ENCODE data around the gene CCNF. TPM values are rescaled to one million over a fixed set of nuclear protein-coding genes. Genes with fewer than 3 reads are reported as not detected.

CCNF gene
- polyA plus RNA-seq, 3 donors = 0.34 to 0.97 (median 0.68) TPM

GRCh38 chr16:2480948-2481347 lies 51.7 kb downstream of the CCNF start:
- H3K9ac ChIP-seq (ENCODE audit: insufficient read depth, low read length, poor library complexity, severe bottlenecking) = no peak overlapping the region
- Mint-ChIP-seq H3K27ac (peak overlapping the region in 1 of 7 donors; percentile 50), H3K4me3 (no peak overlapping the region), H3K27me3 (ENCODE audit: low read depth in 3 of 3) (peaks cover 0 to 2% (median 1%) of the 10 kb centered on the region in 3 donors), H3K36me3 (peaks cover 12 to 52% of the 10 kb centered on the region in 2 donors), H3K9me3 (peaks cover 0 to 1% (median 0%) of the 10 kb centered on the region in 7 donors), H3K4me1 (peaks cover 49% of the 10 kb centered on the region)
- intact Hi-C loops (cut with micrococcal nuclease) = no loop called here
- H3K27ac ChIP-seq (ENCODE audit: low read depth in 1 of 2, low read length in 2 of 2) = no peak overlapping the region
- peaks cover 24% of the 10 kb centered on the region for H4K20me1 ChIP-seq (ENCODE audit: insufficient read depth, low read length)
- no peaks in the 10 kb centered on the region for H3K9me3 ChIP-seq (replicated peaks in 1 of 2; ENCODE audit: control insufficient read depth in 1 of 2, insufficient read depth in 1 of 2, low read length in 2 of 2)
- no peak overlapping the region for H2AFZ ChIP-seq (ENCODE audit: insufficient read depth, low read depth, low read length, poor library complexity, severe bottlenecking)
- WGBS (ENCODE audit: insufficient coverage) = 88% methylated on average over 6 of the region's 12 CpGs
- H3K4me3 ChIP-seq (replicated peaks in 1 of 3; ENCODE audit: low read depth in 2 of 3, low read length in 3 of 3) = no peak overlapping the region
- TF ChIP-seq CTCF (IDR thresholded peaks at IDR 0.05) = no peak
- peaks cover 6 to 24% of the 10 kb centered on the region in 2 donors for H3K4me1 ChIP-seq (ENCODE audit: control insufficient read depth in 1 of 2, insufficient read depth in 2 of 2, low read length in 2 of 2)
- H3K4me2 ChIP-seq (replicated peaks; ENCODE audit: extremely low read depth, low read length, poor library complexity, severe bottlenecking) = no peak overlapping the region
- H3K79me2 ChIP-seq (ENCODE audit: insufficient read depth, low read length) = peaks cover 70% of the 10 kb centered on the region
- no peak for DNase-seq
- no peaks in the 10 kb centered on the region for H3K36me3 ChIP-seq (replicated peaks in 1 of 2; ENCODE audit: control insufficient read depth in 1 of 2, insufficient read depth in 2 of 2, low read length in 2 of 2)
- H3K27me3 ChIP-seq (ENCODE audit: control insufficient read depth in 2 of 2, insufficient read depth in 2 of 2, low read length in 2 of 2) = no peaks in the 10 kb centered on the region

GRCh38 chr16:2481676-2482075 lies 52.4 kb downstream of the CCNF start:
- Histone ChIP-seq H3K36me3 (replicated peaks in 1 of 2; ENCODE audit: control insufficient read depth in 1 of 2, insufficient read depth in 2 of 2, low read length in 2 of 2) (no peaks in the 10 kb centered on the region), H3K9ac (ENCODE audit: insufficient read depth, low read length, poor library complexity, severe bottlenecking) (no peak overlapping the region), H4K20me1 (ENCODE audit: insufficient read depth, low read length) (peaks cover 24% of the 10 kb centered on the region), H2AFZ (ENCODE audit: insufficient read depth, low read depth, low read length, poor library complexity, severe bottlenecking) (no peak overlapping the region), H3K4me3 (replicated peaks in 1 of 3; ENCODE audit: low read depth in 2 of 3, low read length in 3 of 3) (no peak overlapping the region), H3K4me1 (ENCODE audit: control insufficient read depth in 1 of 2, insufficient read depth in 2 of 2, low read length in 2 of 2) (peaks cover 10 to 24% of the 10 kb centered on the region in 2 donors), H3K27me3 (ENCODE audit: control insufficient read depth in 2 of 2, insufficient read depth in 2 of 2, low read length in 2 of 2) (no peaks in the 10 kb centered on the region), H3K4me2 (replicated peaks; ENCODE audit: extremely low read depth, low read length, poor library complexity, severe bottlenecking) (no peak overlapping the region), H3K79me2 (ENCODE audit: insufficient read depth, low read length) (peaks cover 70% of the 10 kb centered on the region), H3K9me3 (replicated peaks in 1 of 2; ENCODE audit: control insufficient read depth in 1 of 2, insufficient read depth in 1 of 2, low read length in 2 of 2) (no peaks in the 10 kb centered on the region), H3K27ac (ENCODE audit: low read depth in 1 of 2, low read length in 2 of 2) (no peak overlapping the region)
- Mint-ChIP-seq H3K4me1 (peaks cover 50% of the 10 kb centered on the region), H3K27ac (no peak overlapping the region), H3K9me3 (peaks cover 0 to 1% (median 0%) of the 10 kb centered on the region in 7 donors), H3K4me3 (no peak overlapping the region), H3K27me3 (ENCODE audit: low read depth in 3 of 3) (peaks cover 0 to 2% (median 1%) of the 10 kb centered on the region in 3 donors), H3K36me3 (peaks cover 12 to 55% of the 10 kb centered on the region in 2 donors)
- intact Hi-C loops (cut with micrococcal nuclease) = no loop called here
- DNase-seq = no peak
- TF ChIP-seq CTCF (IDR thresholded peaks at IDR 0.05) = no peak
- 100% methylated on average over 4 of the region's 7 CpGs for WGBS (ENCODE audit: insufficient coverage)

Measured in CD14-positive monocyte (primary cell).